GM19238 (cell line): ENCODE results near the gene BTNL2.
"Not testable (repeated sequence)": the region's sequence is repeated elsewhere in the genome, so short reads cannot be mapped to it uniquely, and the experiment has no call there.

Experiments
- DNase-seq: peaks from one replicate; pipeline ENCODE4 v3.0.0; 2011; ENCODE audit warnings: low spot score; ENCODE audit not compliant: insufficient read length

The BTNL2 gene

GRCh38 chr6:32406857-32407256, at the start of gene BTNL2:
TSS of gene BTNL2 (minus strand) at chr6:32407181. CDS start at chr6:32407123, 58 bp downstream.
- no peak for DNase-seq

GRCh38 chr6:32449088-32449736, 42.2 kb upstream of the BTNL2 start:
- DNase-seq = no peak

GRCh38 chr6:32447932-32448331, 41.0 kb upstream of the BTNL2 start:
- no peak for DNase-seq

GRCh38 chr6:32445321-32445854, 38.4 kb upstream of the BTNL2 start:
- DNase-seq = no peak

- no peak for DNase-seq
Observed at GRCh38 chr6:32444433-32444832, 37.5 kb upstream of the BTNL2 start.

GRCh38 chr6:32442977-32443552, 36.1 kb upstream of the BTNL2 start:
- no peak for DNase-seq

GRCh38 chr6:32442243-32442667, 35.3 kb upstream of the BTNL2 start:
- DNase-seq = no peak

GRCh38 chr6:32439602-32440214, 32.7 kb upstream of the BTNL2 start, which contains the start of gene HLA-DRA:
TSS of gene HLA-DRA (plus strand) at chr6:32439887. CDS start at chr6:32439951, 64 bp downstream.
- DNase-seq = peak; percentile 30

- no peak for DNase-seq
Observed at GRCh38 chr6:32439139-32439538, 32.2 kb upstream of the BTNL2 start.

- DNase-seq = peak; percentile 16
Observed at GRCh38 chr6:32436995-32437836, 30.2 kb upstream of the BTNL2 start.

GRCh38 chr6:32436186-32436585, 29.2 kb upstream of the BTNL2 start:
- no peak for DNase-seq

- DNase-seq = not testable (repeated sequence)
Observed at GRCh38 chr6:32433950-32434349, 27.0 kb upstream of the BTNL2 start.

GRCh38 chr6:32432050-32432450, 25.1 kb upstream of the BTNL2 start:
- no peak for DNase-seq

GRCh38 chr6:32431142-32431541, 24.2 kb upstream of the BTNL2 start:
- DNase-seq = no peak

- no peak for DNase-seq
Observed at GRCh38 chr6:32430179-32430578, 23.2 kb upstream of the BTNL2 start.

GRCh38 chr6:32427934-32428474, 21.0 kb upstream of the BTNL2 start:
- no peak for DNase-seq

GRCh38 chr6:32427218-32427617, 20.2 kb upstream of the BTNL2 start:
- no peak for DNase-seq

GRCh38 chr6:32426338-32426737, 19.4 kb upstream of the BTNL2 start:
- DNase-seq = no peak

- no peak for DNase-seq
Observed at GRCh38 chr6:32424589-32425300, 17.8 kb upstream of the BTNL2 start.

- DNase-seq = no peak
Observed at GRCh38 chr6:32416036-32416435, 9.1 kb upstream of the BTNL2 start.
